Measurements from ENCODE around the gene GLUD1.
"Not testable (repeated sequence)": the region's sequence is repeated elsewhere in the genome, so short reads cannot be mapped to it uniquely, and the experiment has no call there.

Gene GLUD1

GRCh38 chr10:87094373-87095235, at the start of gene GLUD1, which contains the start of gene SHLD2:
Gene GLUD1 (minus strand): TSS chr10:87094843. CDS start chr10:87094769, 74 bp downstream.
Gene SHLD2 (plus strand): TSS chr10:87095206. CDS start chr10:87151355, 56,149 bp downstream.
- DNase-seq: peak; percentile 74

- DNase-seq: peak; percentile 1
These were observed 48.4 kb upstream of the GLUD1 start for GRCh38 chr10:87143109-87143418.

- DNase-seq: peak; percentile 23
These were observed 47.8 kb upstream of the GLUD1 start for GRCh38 chr10:87142230-87143108.

GRCh38 chr10:87137478-87137877, 42.8 kb upstream of the GLUD1 start:
- DNase-seq: not testable (repeated sequence)

- not testable (repeated sequence) for DNase-seq
These were observed 39.8 kb upstream of the GLUD1 start for GRCh38 chr10:87134440-87134839.

- not testable (repeated sequence) for DNase-seq
These were observed 39.3 kb upstream of the GLUD1 start for GRCh38 chr10:87133936-87134335.

- DNase-seq: peak; percentile 1
These were observed 37.5 kb upstream of the GLUD1 start for GRCh38 chr10:87132176-87132575.

- not testable (repeated sequence) for DNase-seq
These were observed 33.0 kb upstream of the GLUD1 start for GRCh38 chr10:87127607-87128156.

GRCh38 chr10:87127048-87127447, 32.4 kb upstream of the GLUD1 start:
- not testable (repeated sequence) for DNase-seq

- not testable (repeated sequence) for DNase-seq
These were observed 28.7 kb upstream of the GLUD1 start for GRCh38 chr10:87123351-87123750.

GRCh38 chr10:87119029-87119428, 24.4 kb upstream of the GLUD1 start:
- not testable (repeated sequence) for DNase-seq

- not testable (repeated sequence) for DNase-seq
These were observed 23.5 kb upstream of the GLUD1 start for GRCh38 chr10:87118122-87118521.

- DNase-seq: no peak
These were observed 10.9 kb upstream of the GLUD1 start for GRCh38 chr10:87105446-87106124.

- DNase-seq: not testable (repeated sequence)
These were observed 10.1 kb upstream of the GLUD1 start for GRCh38 chr10:87104727-87105126.

- no peak for DNase-seq
These were observed 7.4 kb upstream of the GLUD1 start for GRCh38 chr10:87101996-87102395.

- DNase-seq: peak; percentile 86
These were observed 748 bp upstream of the GLUD1 start for GRCh38 chr10:87095236-87095945.

- DNase-seq: peak; percentile 12
These were observed 841 bp downstream of the GLUD1 start for GRCh38 chr10:87093632-87094372.

- DNase-seq: no peak
These were observed 1.6 kb downstream of the GLUD1 start for GRCh38 chr10:87092861-87093631.

GRCh38 chr10:87092376-87092860, 2.2 kb downstream of the GLUD1 start:
- no peak for DNase-seq

GRCh38 chr10:87090779-87091178, 3.9 kb downstream of the GLUD1 start:
- no peak for DNase-seq
